H1 (cell line): ENCODE measurements around the gene TMBIM4. TPM values are rescaled to one million over a fixed set of nuclear protein-coding genes. Genes with fewer than 3 reads are reported as not detected.

Experiments used
- CTCF ChIA-PET: fragments of 300-600 bp; sonication (Branson Sonifier 250); formaldehyde crosslinking; loops from one replicate; lab custom pipeline; 2021; ENCODE audit not compliant: partially characterized antibody; lab: Charles Lee
- POLR2A ChIA-PET: fragments of 300-600 bp; sonication (Branson Sonifier 250); formaldehyde crosslinking; loops from one replicate; lab custom pipeline; 2021; ENCODE audit warnings: inconsistent platforms; ENCODE audit not compliant: partially characterized antibody; lab: Charles Lee
- DNase-seq, 2 experiments: peaks; one replicate each; pipeline versions ENCODE4 v3.0.0 to v3.0.0-alpha.2; 2010 to 2022; ENCODE audit warnings: low spot score in 2 of 2, low read depth in 1 of 2, mixed read lengths in 1 of 2
- FAIRE-seq: peaks from 2 replicates; lab custom pipeline; 2011; peaks lifted over from hg19 to GRCh38; lab: Jason Lieb, UNC
- H2AFZ ChIP-seq: 2 replicates; pipeline ENCODE4 v1.8.1; 2012; ENCODE audit warnings: low read length, inconsistent platforms
- H2AK5ac ChIP-seq: 2 replicates; pipeline ENCODE4 v1.6.1; 2013; ENCODE audit warnings: low read depth, low read length
- H2BK120ac ChIP-seq: replicated peaks from 2 replicates; pipeline ENCODE3; 2013; ENCODE audit warnings: low read depth, low read length, inconsistent platforms
- H2BK12ac ChIP-seq: 2 replicates; pipeline ENCODE4 v1.6.1; 2013; ENCODE audit warnings: low read depth, low read length
- H2BK15ac ChIP-seq: 2 replicates; pipeline ENCODE4 v1.6.1; 2013; ENCODE audit warnings: low read length
- H2BK20ac ChIP-seq: 2 replicates; pipeline ENCODE4 v1.6.1; 2013; ENCODE audit warnings: low read length
- H2BK5ac ChIP-seq: 2 replicates; pipeline ENCODE4 v1.6.1; 2013; ENCODE audit warnings: low read depth, low read length
- H3K14ac ChIP-seq: 2 replicates; pipeline ENCODE4 v1.6.1; 2013; ENCODE audit warnings: inconsistent platforms; ENCODE audit not compliant: insufficient read length
- H3K18ac ChIP-seq: 2 replicates; pipeline ENCODE4 v1.6.1; 2013; ENCODE audit warnings: low read length; ENCODE audit errors: extremely low read depth
- H3K23ac ChIP-seq: 2 replicates; pipeline ENCODE4 v1.6.1; 2013; ENCODE audit warnings: inconsistent platforms; ENCODE audit not compliant: insufficient read length
- H3K23me2 ChIP-seq: 2 replicates; pipeline ENCODE4 v1.6.1; 2013; ENCODE audit warnings: low read depth, low read length
- H3K27ac ChIP-seq: 2 replicates; pipeline ENCODE4 v1.6.1; 2011; ENCODE audit warnings: low read depth, low read length, inconsistent platforms
- H3K27me3 ChIP-seq, 4 experiments: replicated peaks in 1 of 4; 1 replicate in 1 of 4; 2 replicates in 3 of 4; pipeline versions ENCODE4 v1.6.1 to v1.8.1; 2011 to 2013; ENCODE audit warnings: low read length in 3 of 4, mild to moderate bottlenecking in 3 of 4, inconsistent platforms in 2 of 4, mixed read lengths in 2 of 4, moderate library complexity in 1 of 4; ENCODE audit not compliant: control insufficient read depth in 3 of 4, insufficient read depth in 3 of 4; ENCODE audit errors: extremely low read depth in 1 of 4
- H3K36me3 ChIP-seq, 4 experiments: 2 replicates each; pipeline versions ENCODE4 v1.6.1 to v1.8.1; 2011 to 2013; ENCODE audit warnings: mild to moderate bottlenecking in 4 of 4, low read length in 3 of 4, moderate library complexity in 2 of 4, control low read depth in 1 of 4, inconsistent platforms in 1 of 4; ENCODE audit not compliant: insufficient read depth in 4 of 4, control insufficient read depth in 2 of 4
- H3K4ac ChIP-seq: replicated peaks from 2 replicates; pipeline ENCODE3; 2013; ENCODE audit warnings: low read length, low read depth, mixed read lengths, inconsistent platforms; ENCODE audit not compliant: insufficient read length
- H3K4me1 ChIP-seq, 4 experiments: replicated peaks in 1 of 4; 1 replicate in 1 of 4; 2 replicates in 3 of 4; pipeline versions ENCODE4 v1.6.1 to v1.8.1; 2011 to 2013; ENCODE audit warnings: low read length in 3 of 4, inconsistent platforms in 2 of 4, mixed read lengths in 1 of 4; ENCODE audit not compliant: insufficient read depth in 4 of 4, control insufficient read depth in 3 of 4
- H3K4me2 ChIP-seq, 2 experiments: 2 replicates each; pipeline versions ENCODE4 v1.6.1 to v1.8.1; 2011 to 2013; ENCODE audit warnings: low read depth in 2 of 2, low read length in 2 of 2, control low read depth in 1 of 2, inconsistent platforms in 1 of 2, mild to moderate bottlenecking in 1 of 2; ENCODE audit not compliant: insufficient read depth in 1 of 2
- H3K4me3 ChIP-seq, 4 experiments: fragments of 200-600, 300-600 bp in 1 of 4; sonication (generic), shearing (Covaris generic), sonication (Bioruptor Twin) in 1 of 4; 2 replicates each; pipeline versions ENCODE4 v1.5.1 to v1.8.1; 2011 to 2016; ENCODE audit warnings: low read length in 4 of 4, low read depth in 3 of 4, control low read depth in 2 of 4, inconsistent platforms in 2 of 4, mild to moderate bottlenecking in 2 of 4, mixed read lengths in 1 of 4, moderate library complexity in 1 of 4; ENCODE audit not compliant: insufficient read depth in 2 of 4; ENCODE audit errors: extremely low read depth in 1 of 4
- H3K56ac ChIP-seq: replicated peaks from 2 replicates; pipeline ENCODE3; 2013; ENCODE audit warnings: low read depth, mild to moderate bottlenecking, mixed read lengths, low read length, inconsistent platforms; ENCODE audit not compliant: insufficient read length
- H3K79me1 ChIP-seq: 2 replicates; pipeline ENCODE4 v1.6.1; 2013; ENCODE audit warnings: low read depth, low read length, control low read depth
- H3K79me2 ChIP-seq, 2 experiments: 2 replicates each; pipeline versions ENCODE4 v1.6.1 to v1.8.1; 2012 to 2013; ENCODE audit warnings: low read length in 2 of 2, mild to moderate bottlenecking in 2 of 2, inconsistent platforms in 1 of 2; ENCODE audit not compliant: insufficient read depth in 2 of 2, control insufficient read depth in 1 of 2
- H3K9ac ChIP-seq, 4 experiments: replicated peaks in 1 of 4; 1 replicate in 1 of 4; 2 replicates in 3 of 4; pipeline versions ENCODE4 v1.6.1 to v1.8.1; 2011 to 2013; ENCODE audit warnings: low read depth in 3 of 4, low read length in 3 of 4, control low read depth in 2 of 4, mild to moderate bottlenecking in 2 of 4, moderate library complexity in 2 of 4, inconsistent platforms in 1 of 4; ENCODE audit errors: extremely low read depth in 1 of 4
- H3K9me3 ChIP-seq, 2 experiments: 2 replicates each; pipeline versions ENCODE4 v1.6.1 to v1.8.1; 2012 to 2013; ENCODE audit warnings: mild to moderate bottlenecking in 2 of 2, moderate library complexity in 2 of 2, control low read depth in 1 of 2, inconsistent platforms in 1 of 2, low read depth in 1 of 2, low read length in 1 of 2, mixed read lengths in 1 of 2; ENCODE audit not compliant: insufficient read depth in 2 of 2
- H4K20me1 ChIP-seq, 2 experiments: replicated peaks in 1 of 2; 2 replicates each; pipeline versions ENCODE3 to v1.8.1; 2011 to 2013; ENCODE audit warnings: inconsistent platforms in 2 of 2, low read length in 2 of 2, mild to moderate bottlenecking in 1 of 2; ENCODE audit not compliant: insufficient read depth in 2 of 2, control insufficient read depth in 1 of 2
- H4K5ac ChIP-seq: 2 replicates; pipeline ENCODE4 v1.6.1; 2013; ENCODE audit warnings: low read length, low read depth, mixed read lengths, inconsistent platforms; ENCODE audit not compliant: insufficient read length
- H4K8ac ChIP-seq: 2 replicates; pipeline ENCODE4 v1.8.0; 2013; ENCODE audit warnings: mild to moderate bottlenecking, moderate library complexity, low read length, inconsistent platforms; ENCODE audit not compliant: insufficient read depth; ENCODE audit errors: extremely low read depth
- H4K91ac ChIP-seq: replicated peaks from 2 replicates; pipeline ENCODE3; 2013; ENCODE audit warnings: low read length, mixed read lengths, inconsistent platforms; ENCODE audit not compliant: insufficient read length
- GABPA ChIP-seq: IDR thresholded peaks from 2 replicates; pipeline ENCODE4 v1.6.1; 2011; ENCODE audit warnings: mild to moderate bottlenecking, low read length, moderate library complexity, borderline replicate concordance; ENCODE audit not compliant: insufficient read depth
- GTF2F1 ChIP-seq: IDR thresholded peaks from 2 replicates; pipeline ENCODE4 v1.6.1; 2012; ENCODE audit warnings: low read depth, low read length, improper control_type of control experiment, borderline replicate concordance
- HDAC6 ChIP-seq: IDR thresholded peaks from one replicate; pipeline ENCODE4 v1.7.1; 2012; ENCODE audit warnings: low read depth, mild to moderate bottlenecking, inconsistent platforms, low read length, moderate library complexity
- KDM4A ChIP-seq: IDR thresholded peaks from one replicate; pipeline ENCODE4 v1.7.1; 2012; ENCODE audit warnings: low read depth, mild to moderate bottlenecking, moderate library complexity, low read length, inconsistent platforms; ENCODE audit not compliant: severe bottlenecking
- MAFK ChIP-seq: IDR thresholded peaks from 2 replicates; pipeline ENCODE4 v1.6.1; 2012; ENCODE audit warnings: low read depth, mild to moderate bottlenecking, improper control_type of control experiment, low read length
- MAX ChIP-seq: IDR thresholded peaks from 2 replicates; pipeline ENCODE4 v1.6.1; 2012; ENCODE audit warnings: inconsistent platforms
- RBBP5 ChIP-seq: IDR thresholded peaks from 2 replicates; pipeline ENCODE4 v1.7.1; 2012; ENCODE audit warnings: low read depth, mild to moderate bottlenecking, inconsistent platforms, low read length, moderate library complexity, borderline replicate concordance
- SP2 ChIP-seq: IDR thresholded peaks from 2 replicates; pipeline ENCODE4 v1.6.1; 2012; ENCODE audit warnings: mild to moderate bottlenecking, low read length, inconsistent platforms
- TAF1 ChIP-seq: IDR thresholded peaks from 2 replicates; pipeline ENCODE4 v1.6.1; 2011; ENCODE audit warnings: mild to moderate bottlenecking, low read depth, low read length
- YY1 ChIP-seq: IDR thresholded peaks from 2 replicates; pipeline ENCODE4 v1.6.1; 2011; ENCODE audit warnings: low read depth, mild to moderate bottlenecking, low read length
- ZNF274 ChIP-seq: IDR thresholded peaks from 2 replicates; pipeline ENCODE4 v1.7.0; 2012; ENCODE audit warnings: low read length, borderline replicate concordance; ENCODE audit errors: extremely low read depth
- WGBS, 2 experiments: shearing (Covaris generic) in 1 of 2; methylation state at CpG; one replicate each; pipeline versions ENCODE4 v1.1.6 to v1.1.7; 2013 to 2015; ENCODE audit warnings: low lambda C conversion rate in 2 of 2, mixed read lengths in 2 of 2, inconsistent platforms in 1 of 2, low coverage in 1 of 2, missing lambda C conversion rate in 1 of 2; ENCODE audit not compliant: insufficient replicate concordance in 2 of 2, insufficient coverage in 1 of 2, insufficient read length in 1 of 2; ENCODE audit errors: extremely low coverage in 1 of 2, missing lambda C conversion rate in 1 of 2; 5-methylcytosine and 5-hydroxymethylcytosine counted together
- polyA plus RNA-seq, 7 experiments: library from polyadenylated mRNA; depleted of rRNA in 3 of 7; stranded (reverse) in 5 of 7; unstranded in 2 of 7; fragments of >200 nt in 5 of 7; fragments of 200-250 nt in 2 of 7; gene quantifications; 1 replicate in 5 of 7; 2 replicates in 1 of 7; 4 replicates in 1 of 7; pipeline versions ENCODE4 v1.2.1 to v1.2.3, GENCODE V29; 2011 to 2013; ENCODE audit warnings: missing spikeins in 2 of 7, mixed read lengths in 2 of 7
- total RNA-seq: library from RNA; stranded (reverse); fragmentation: NEBNext Ultra II Directional; extraction: Animal tissue kit (Norgen Biotek cat#: 25700); gene quantifications from 2 replicates; pipeline ENCODE4 v1.2.1, GENCODE V29; 2021

Gene TMBIM4
- total and polyA plus RNA-seq, 2 of the 8 experiments (the other 6 are each of a cell fraction or from before 2014, with no cell fraction given) = 12.8 to 46.6 TPM

- POLR2A ChIA-PET = interaction anchor here (1.0 to 1.6 kb wide), 2 partner anchors 27 to 50 kb away, joined by 3 to 4 read pairs; partner anchors contain the start of gene TMBIM4
- Histone ChIP-seq H3K18ac (no peak overlapping the region), H3K9me3 (no peaks in the 10 kb centered on the region), H3K4me1 (no peaks in the 10 kb centered on the region), H3K36me3 (peaks cover 0 to 18% (median 2%) of the 10 kb centered on the region in 4 experiments; a peak in 4 of 8 replicates), H2AK5ac (no peak overlapping the region), H4K8ac (no peak overlapping the region), H3K9ac (no peak overlapping the region), H4K20me1 (peaks cover 1 to 2% of the 10 kb centered on the region in 2 experiments), H2BK20ac (no peak overlapping the region), H4K91ac (no peak overlapping the region), H3K4ac (no peak overlapping the region), H3K4me2 (no peak overlapping the region), H3K14ac (no peak overlapping the region), H3K27ac (no peak overlapping the region), H2BK12ac (no peak overlapping the region)
- 94% methylated on average over 2 of the region's 2 CpGs; no CpG with 5 or more reads in 1 of the 2 experiments for WGBS, 2 experiments
- CTCF ChIA-PET = interaction anchor here (1.0 to 6.0 kb wide), 5 partner anchors 9 to 197 kb away, joined by 3 to 41 read pairs (median 3); no protein-coding TSS in a partner anchor
- no peak for TF ChIP-seq GTF2F1
- TF ChIP-seq HDAC6 = no peak
- no peak for TF ChIP-seq TAF1
- no peak for TF ChIP-seq RBBP5
- TF ChIP-seq YY1 = no peak
- TF ChIP-seq GABPA = no peak
- no peak for TF ChIP-seq KDM4A
- TF ChIP-seq ZNF274 = no peak
- no peak for TF ChIP-seq SP2
- no peak for TF ChIP-seq MAFK
- TF ChIP-seq MAX = no peak
- TF ChIP-seq, all 59 proteins: peak for 0
- Histone ChIP-seq H2BK5ac (no peak overlapping the region), H2AFZ (no peak overlapping the region), H3K56ac (no peak overlapping the region), H3K79me1 (no peaks in the 10 kb centered on the region), H2BK120ac (no peak overlapping the region), H4K5ac (no peak overlapping the region), H3K79me2 (no peaks in the 10 kb centered on the region), H3K4me3 (no peak overlapping the region), H3K23me2 (no peaks in the 10 kb centered on the region), H2BK15ac (no peak overlapping the region), H3K27me3 (no peaks in the 10 kb centered on the region), H3K23ac (no peak overlapping the region)
- no peak for DNase-seq
- no peak for FAIRE-seq
These were observed 50.4 kb downstream of the TMBIM4 start for GRCh38 chr12:66119229-66119869.
